ENCODE measurements around the gene MECP2.

Gene MECP2

DNA sequence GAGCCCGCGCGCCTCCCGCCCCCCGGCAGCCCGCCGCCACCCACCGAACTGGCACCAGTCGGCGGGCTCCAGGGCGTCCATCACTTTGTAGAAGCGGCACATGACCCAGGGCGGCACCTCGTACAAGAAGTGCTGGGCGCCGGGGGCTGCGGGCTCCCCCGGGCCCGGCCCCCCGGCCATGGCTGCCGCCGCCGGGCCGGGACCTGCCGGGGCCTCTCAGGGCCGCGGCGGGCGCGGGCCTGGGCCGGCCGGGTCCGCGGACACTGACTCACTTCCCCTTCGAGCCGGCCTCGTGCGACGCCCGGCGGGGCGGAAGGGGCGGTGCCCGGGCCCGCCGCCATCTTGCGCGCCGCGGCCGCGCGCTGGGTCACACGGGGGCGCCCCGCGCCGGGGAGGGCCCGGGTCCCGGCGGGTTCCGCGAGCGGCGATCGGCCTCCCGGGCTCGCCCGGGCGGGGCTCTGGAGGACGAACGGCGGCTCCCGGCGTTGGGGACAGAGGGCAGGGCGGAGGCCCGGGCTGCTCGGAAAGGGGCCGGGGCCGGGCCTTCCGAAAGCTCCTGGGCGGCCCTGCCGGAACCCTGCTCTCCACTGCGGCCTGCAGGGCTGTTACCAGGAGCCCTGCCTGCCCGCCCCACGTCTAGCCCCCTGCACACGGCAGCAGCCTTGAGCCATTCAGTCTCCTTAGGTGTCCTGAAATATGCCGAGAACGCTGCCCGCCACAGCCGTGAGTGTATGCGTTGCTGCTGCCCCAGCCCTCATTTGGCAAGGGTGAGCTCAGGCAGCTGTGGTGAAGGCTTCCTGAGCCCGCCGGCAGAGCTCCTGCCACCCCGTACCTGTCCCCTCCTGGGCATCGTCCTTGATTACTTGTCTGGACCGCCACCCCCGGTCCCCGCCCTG lies 77.6 kb downstream of the MECP2 start, which contains the start of gene IRAK1:
Gene IRAK1 (minus strand): TSS at position 270 of the 896 bp plus-strand sequence. CDS start 90 bp downstream, at position 180.
- Mint-ChIP-seq H3K9me3 (no peaks in the 10 kb centered on the region), H3K36me3 (ENCODE audit: insufficient read depth) (peaks cover 45% of the 10 kb centered on the region), H3K27ac (peak within 1 kb of the TSS; percentile 91 to 95), H3K4me1 (ENCODE audit: low read depth in 2 of 2) (peaks cover 17 to 20% of the 10 kb centered on the region in 2 donors), H3K4me3 (peak within 1 kb of the TSS; percentile 89 to 94), H3K27me3 (no peaks in the 10 kb centered on the region)
- DNase-seq (peak; percentile 19 to 32 (median 30)), ATAC-seq (replicated peaks) (peak; percentile 78)

DNA sequence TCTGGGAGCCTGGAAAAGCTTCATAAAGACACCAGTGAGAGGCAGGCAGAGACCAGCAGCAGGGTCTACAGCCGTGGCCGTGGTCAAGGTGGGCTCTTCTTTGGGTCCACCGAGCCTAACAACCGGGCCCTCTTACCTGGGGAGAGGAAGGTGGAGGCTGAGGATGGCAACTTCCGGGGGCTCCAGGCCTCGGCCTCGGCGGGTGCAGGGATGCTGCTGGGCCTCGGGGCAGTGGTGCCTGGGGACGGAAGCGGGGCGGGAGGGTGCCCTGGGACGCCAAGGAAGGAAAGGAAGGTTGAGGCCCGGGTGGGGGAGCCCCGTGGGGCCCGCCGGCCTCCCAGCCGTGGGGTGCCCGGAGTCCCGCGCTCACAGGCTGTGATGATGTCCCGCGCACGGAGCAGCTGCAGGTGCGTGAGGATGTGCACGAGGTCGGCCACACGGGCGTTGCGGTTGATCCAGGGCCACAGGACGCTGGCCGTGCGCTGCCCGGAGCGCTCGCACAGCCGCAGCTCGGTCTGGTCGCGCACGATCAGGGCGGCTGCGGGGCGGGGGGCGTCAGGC lies 78.4 kb downstream of the MECP2 start:
- Mint-ChIP-seq H3K9me3 (no peaks in the 10 kb centered on the region), H3K36me3 (ENCODE audit: insufficient read depth) (peaks cover 49% of the 10 kb centered on the region), H3K4me3 (peak overlapping the region; percentile 89 to 94), H3K27ac (peak overlapping the region; percentile 91 to 94), H3K27me3 (no peaks in the 10 kb centered on the region), H3K4me1 (ENCODE audit: low read depth in 2 of 2) (peaks cover 23% of the 10 kb centered on the region in 2 donors)
- no peak for DNase-seq
- peak; percentile 17 for ATAC-seq (replicated peaks)

DNA sequence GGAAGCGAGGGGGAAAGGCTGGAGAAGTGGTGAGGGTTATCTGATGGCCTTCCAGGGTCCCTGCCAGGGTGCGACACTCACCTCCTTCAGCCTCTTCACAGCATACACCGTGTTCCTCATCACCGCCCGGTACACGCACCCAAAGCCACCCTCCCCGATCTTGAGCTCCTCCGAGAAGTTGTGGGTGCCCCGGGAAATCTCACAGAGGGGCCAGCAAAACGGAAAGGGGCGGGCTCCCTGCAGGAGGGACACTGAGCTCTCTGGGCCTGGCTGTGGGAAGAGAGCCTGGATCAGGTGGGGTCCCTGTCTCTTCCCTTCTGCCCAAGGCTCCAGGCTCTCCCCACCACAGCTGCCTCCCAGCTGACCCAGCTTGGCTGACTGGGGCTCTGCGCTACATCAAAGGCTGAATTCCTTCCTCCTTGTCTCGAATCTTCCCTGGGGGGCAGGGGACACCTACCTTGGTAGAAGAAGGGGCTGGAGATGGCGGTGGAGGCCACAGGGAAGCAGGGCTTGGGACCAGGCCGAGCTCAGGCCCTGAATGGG lies 78.9 kb downstream of the MECP2 start:
- Mint-ChIP-seq H3K9me3 (no peaks in the 10 kb centered on the region), H3K4me1 (ENCODE audit: low read depth in 2 of 2) (peaks cover 23 to 24% of the 10 kb centered on the region in 2 donors), H3K27me3 (no peaks in the 10 kb centered on the region), H3K36me3 (ENCODE audit: insufficient read depth) (peaks cover 51% of the 10 kb centered on the region), H3K27ac (peak overlapping the region; percentile 91 to 94), H3K4me3 (peak overlapping the region; percentile 89 to 94)
- ATAC-seq (replicated peaks) (no peak), DNase-seq (no peak)

DNA sequence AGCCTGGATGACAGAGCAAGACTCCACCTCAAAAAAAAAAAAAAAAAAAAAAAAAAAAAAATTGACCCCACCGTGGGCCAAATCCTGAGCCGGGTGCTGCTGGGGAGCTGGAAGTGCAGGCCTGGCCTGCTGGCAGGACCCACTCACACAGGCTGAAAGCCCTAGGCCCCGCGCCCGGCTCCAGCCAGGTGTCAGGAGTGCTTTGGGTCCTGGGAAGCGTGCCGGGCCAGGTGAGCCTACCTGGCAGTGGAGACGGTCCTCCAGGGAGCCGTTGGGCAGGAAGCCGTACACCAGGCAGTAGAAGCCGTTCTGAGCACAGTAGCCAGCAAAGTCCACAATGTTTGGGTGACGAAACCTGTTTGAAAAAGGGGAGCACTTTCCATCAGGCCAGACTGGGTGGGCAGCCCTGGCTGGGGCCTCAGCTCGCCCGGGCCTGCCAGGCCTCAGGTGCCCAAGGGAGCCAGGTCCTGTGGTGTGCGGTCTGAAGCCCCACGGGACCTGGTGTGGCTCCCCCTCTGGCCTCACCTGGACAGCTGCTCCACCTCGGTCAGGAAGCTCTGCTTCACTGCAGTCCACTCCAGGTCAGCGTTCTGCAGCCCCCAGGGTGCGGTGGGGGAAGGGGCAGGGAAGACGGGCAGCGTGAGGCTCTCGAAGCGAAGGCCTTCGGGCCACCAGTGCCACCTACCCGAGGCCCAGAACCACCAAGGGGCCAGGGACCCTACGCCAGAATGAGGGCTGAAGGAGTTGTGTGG lies 79.6 kb downstream of the MECP2 start:
- H3K4me3 Mint-ChIP-seq = peak overlapping the region; percentile 89 to 94

DNA sequence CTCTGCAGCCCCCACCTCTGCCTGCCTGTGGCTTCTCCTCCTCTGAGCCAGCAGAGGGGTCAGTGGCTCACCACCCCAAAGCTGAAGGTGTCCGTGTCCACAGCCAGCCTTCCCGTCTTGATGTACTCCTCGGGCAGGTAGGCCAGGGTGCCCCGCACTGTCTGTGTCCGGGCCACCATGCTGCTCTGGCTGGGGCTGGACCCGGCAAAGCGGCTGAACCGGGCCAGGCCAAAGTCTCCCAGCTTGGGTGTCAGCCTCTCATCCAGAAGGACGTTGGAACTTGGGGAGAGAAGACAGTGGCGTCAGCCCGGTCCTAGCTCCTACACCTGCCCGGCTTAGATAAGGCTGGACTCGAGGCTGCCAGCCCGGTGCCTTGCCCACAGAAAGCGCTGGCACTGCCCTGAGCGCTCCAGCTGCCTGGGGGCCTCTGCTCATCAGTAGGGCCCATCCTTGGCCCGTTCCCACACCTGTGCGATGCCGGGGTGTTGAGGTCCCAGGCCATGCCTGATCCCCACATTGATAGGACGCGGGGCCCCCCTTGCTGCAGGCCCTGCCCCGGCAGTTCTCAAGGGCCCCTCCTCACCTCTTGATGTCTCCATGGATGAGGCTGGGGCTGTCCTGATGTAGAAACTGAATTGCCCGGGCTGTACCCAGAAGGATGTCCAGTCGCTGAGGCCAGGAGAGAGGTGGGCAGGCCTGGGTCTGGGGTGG lies 81.0 kb downstream of the MECP2 start:
- Mint-ChIP-seq H3K27ac (no peak overlapping the region), H3K4me3 (peak overlapping the region in 1 of 2 donors; percentile 10), H3K4me1 (ENCODE audit: low read depth in 2 of 2) (peaks cover 20 to 24% of the 10 kb centered on the region in 2 donors), H3K36me3 (ENCODE audit: insufficient read depth) (peaks cover 58% of the 10 kb centered on the region), H3K27me3 (no peaks in the 10 kb centered on the region), H3K9me3 (no peaks in the 10 kb centered on the region)
- DNase-seq (no peak), ATAC-seq (replicated peaks) (no peak)

More for the DNA sequence above, 79.6 kb downstream of the MECP2 start:
- peak overlapping the region; percentile 91 to 94 for H3K27ac Mint-ChIP-seq
- no peaks in the 10 kb centered on the region for H3K27me3 Mint-ChIP-seq
- no peak for DNase-seq
- H3K4me1 Mint-ChIP-seq (ENCODE audit: low read depth in 2 of 2) = peaks cover 20 to 26% of the 10 kb centered on the region in 2 donors
- ATAC-seq (replicated peaks) = no peak
- no peaks in the 10 kb centered on the region for H3K9me3 Mint-ChIP-seq
- H3K36me3 Mint-ChIP-seq (ENCODE audit: insufficient read depth) = peaks cover 58% of the 10 kb centered on the region

DNA sequence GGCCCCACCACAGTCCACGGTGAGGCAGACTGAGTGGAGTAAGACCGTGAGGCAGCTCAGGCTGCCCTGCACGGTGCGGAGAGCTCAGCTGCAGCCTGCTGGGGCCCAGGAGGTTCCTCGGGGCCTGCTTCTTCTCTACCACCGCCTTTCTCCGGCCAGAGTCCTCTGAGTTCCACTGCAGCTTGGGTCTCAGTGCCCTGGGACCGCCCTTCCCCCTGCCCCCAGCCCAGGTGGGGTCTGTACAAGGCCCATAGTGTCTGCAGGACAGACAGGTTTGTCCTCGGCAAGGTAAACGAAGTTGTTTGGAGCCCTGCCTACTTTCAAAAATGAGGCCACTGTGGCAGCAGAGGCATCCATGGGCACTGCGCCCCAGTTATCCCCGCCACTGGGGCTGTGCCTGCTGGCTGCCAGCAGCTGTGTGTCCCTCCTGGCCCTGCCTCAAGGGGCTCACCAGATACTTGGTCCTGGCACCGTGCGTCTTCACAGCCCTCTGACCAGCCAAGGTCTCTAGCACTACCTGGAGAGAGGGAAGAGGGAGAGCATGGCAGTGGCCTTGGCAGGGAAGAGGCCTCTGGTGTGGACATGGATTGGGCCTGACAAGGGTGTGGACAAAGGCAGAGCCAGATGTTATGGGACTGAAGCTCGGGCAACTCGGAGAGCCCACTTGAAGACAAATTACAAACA lies 81.8 kb downstream of the MECP2 start:
- H3K27ac Mint-ChIP-seq = peak overlapping the region in 1 of 2 donors; percentile 72
- H3K4me3 Mint-ChIP-seq = peak overlapping the region; percentile 10 to 31
- no peaks in the 10 kb centered on the region for H3K27me3 Mint-ChIP-seq
- H3K36me3 Mint-ChIP-seq (ENCODE audit: insufficient read depth) = peaks cover 59% of the 10 kb centered on the region
- H3K9me3 Mint-ChIP-seq = no peaks in the 10 kb centered on the region
- H3K4me1 Mint-ChIP-seq (ENCODE audit: low read depth in 2 of 2) = peaks cover 20 to 24% of the 10 kb centered on the region in 2 donors
- DNase-seq (no peak), ATAC-seq (replicated peaks) (no peak)

DNA sequence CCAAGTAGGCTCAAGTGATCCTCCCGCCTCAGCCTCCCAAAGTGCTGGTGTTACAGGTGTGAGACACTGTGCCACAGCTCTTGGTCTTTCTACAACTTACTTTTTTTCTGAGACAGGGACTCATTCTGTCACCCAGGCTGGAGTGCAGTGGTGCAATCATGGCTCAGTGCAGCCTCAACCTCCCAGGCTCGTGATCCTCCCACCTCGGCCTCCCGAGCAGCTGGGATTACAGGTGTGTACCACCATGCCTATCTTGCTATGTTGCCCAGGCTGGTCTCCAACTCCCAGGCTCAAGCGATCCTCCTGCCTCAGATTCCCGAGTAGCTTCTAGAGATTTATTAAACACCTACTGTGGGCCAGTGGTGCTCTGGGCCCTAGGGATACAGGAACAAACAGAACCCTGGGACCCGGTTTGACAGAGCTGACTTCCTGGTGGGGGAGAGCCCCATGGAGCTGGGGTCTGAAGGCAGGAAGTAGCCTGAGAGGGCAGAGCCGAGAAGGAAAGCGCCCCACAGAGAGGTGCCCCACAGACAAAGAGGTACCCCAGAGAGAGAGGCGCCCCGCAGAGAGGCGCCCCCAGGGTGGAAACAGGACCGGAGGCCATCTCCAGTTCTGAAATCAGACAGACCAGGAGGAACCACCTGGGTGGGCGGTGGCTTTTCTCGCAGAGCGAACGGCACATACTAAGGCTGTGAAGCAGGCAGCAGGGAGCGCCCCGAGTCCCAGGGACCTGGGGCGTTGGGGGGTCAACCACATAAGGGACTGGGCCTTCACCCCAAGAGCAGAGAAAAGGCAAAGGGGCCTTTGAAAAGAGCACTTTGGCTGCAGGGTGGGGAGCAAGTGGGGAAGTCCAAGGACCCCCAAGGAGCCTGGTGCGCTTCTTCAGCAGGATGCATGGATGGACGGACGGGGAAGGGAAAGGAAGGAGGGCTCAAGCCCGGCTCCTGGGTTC lies 82.8 kb downstream of the MECP2 start:
- DNase-seq (no peak), ATAC-seq (replicated peaks) (no peak)
- Mint-ChIP-seq H3K4me3 (no peak overlapping the region), H3K9me3 (no peaks in the 10 kb centered on the region), H3K27me3 (no peaks in the 10 kb centered on the region), H3K27ac (no peak overlapping the region), H3K36me3 (ENCODE audit: insufficient read depth) (peaks cover 53% of the 10 kb centered on the region), H3K4me1 (ENCODE audit: low read depth in 2 of 2) (peaks cover 15 to 21% of the 10 kb centered on the region in 2 donors)

DNA sequence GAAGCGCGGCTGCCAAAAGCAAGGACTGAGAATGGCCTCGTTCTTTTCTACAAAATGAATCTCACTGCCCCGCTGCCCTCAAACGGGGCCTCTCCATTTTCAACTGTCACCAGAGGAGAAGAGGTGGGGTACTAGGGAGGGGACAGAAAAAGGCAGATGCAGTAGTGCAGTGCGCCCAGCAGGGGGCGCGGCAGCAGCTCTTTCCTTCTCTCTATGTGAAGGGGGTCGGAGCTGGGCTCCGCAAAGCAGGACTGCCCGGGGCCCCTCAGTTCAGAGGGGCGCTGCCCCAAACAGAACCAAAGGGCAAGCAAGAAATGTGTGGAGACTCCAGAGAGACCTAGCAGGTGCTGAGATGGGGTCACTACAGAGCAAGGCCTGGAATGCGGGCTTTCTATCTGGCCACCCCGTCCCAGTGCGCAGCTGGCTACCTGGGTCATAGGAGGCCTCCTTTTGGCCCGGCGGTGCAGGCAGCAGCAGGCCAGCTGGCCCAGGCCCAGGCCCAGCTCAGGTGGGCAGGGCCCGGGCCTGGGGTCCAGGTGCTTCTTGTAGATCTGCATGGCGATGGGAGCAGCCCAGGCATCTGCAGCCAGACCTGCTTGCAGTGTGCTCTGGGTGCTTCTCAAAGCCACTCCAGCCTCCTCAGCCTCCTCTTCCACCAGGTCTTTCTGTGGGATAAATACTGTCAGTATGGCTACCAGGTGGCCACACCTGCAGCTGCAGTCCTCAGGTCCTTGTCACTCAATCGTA lies 83.7 kb downstream of the MECP2 start:
- Mint-ChIP-seq H3K4me3 (no peak overlapping the region), H3K36me3 (ENCODE audit: insufficient read depth) (peaks cover 59% of the 10 kb centered on the region), H3K4me1 (ENCODE audit: low read depth in 2 of 2) (peaks cover 13 to 18% of the 10 kb centered on the region in 2 donors), H3K27ac (peak overlapping the region in 1 of 2 donors; percentile 67), H3K27me3 (no peaks in the 10 kb centered on the region), H3K9me3 (no peaks in the 10 kb centered on the region)
- peak; percentile 83 for ATAC-seq (replicated peaks)
- peak; percentile 18 to 40 (median 32) for DNase-seq

DNA sequence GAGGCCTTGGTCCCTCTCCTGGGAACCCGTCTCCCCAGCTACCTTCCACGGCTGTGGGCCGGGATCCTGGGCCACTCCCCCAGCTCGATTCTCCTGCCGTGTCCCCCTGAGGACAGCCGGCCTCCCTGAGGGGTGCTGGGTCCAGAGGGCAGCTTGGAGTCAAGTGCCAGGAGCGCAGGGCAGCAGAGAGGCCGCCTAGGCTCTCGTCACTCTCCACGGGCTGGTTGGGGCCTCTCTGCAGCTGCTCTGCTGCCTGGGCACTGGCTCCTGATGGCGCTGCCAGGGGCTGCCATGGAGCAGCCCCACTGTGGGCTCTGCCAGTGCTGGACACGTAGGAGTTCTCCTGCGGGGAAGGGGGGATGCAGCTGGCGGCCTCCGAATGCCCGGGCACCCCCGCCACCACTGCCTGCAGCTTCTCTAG lies 84.5 kb downstream of the MECP2 start:
- no peak for DNase-seq
- Mint-ChIP-seq H3K4me1 (ENCODE audit: low read depth in 2 of 2) (peaks cover 9 to 14% of the 10 kb centered on the region in 2 donors), H3K4me3 (no peak overlapping the region), H3K27me3 (no peaks in the 10 kb centered on the region), H3K9me3 (no peaks in the 10 kb centered on the region), H3K27ac (peak overlapping the region in 1 of 2 donors; percentile 67), H3K36me3 (ENCODE audit: insufficient read depth) (peaks cover 56% of the 10 kb centered on the region)
- no peak for ATAC-seq (replicated peaks)

DNA sequence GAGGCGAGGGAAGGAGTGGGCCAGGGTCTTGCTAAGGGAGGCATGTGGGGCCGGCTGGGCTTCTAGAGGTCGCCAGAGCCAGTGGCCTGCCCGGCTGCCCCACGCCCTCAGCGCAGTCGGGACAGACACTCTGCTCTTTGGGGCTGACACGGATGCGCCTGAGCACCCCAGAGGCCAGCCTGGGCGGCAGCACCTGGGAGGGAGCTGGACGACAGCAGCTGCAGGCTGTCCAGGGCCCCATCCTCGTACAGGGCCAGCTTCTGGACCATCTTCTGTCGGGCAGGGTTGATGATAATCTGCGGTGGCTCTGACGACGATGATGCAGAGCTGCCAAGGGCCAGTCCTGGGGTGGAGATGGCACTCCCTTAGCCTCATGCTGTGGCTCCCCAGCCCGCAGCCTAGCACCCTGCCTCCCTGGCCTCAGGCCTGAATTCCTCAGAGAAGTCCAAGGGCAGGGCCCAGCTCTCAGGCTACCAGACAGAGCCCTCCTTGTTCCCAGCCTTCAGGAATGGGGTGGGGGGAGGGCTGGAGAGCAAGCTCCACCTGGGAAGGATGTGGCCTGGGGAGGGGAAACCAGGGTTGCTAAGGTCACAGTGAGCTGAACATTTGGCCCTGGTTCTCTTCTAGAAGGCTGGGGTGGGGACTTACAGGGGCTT lies 85.1 kb downstream of the MECP2 start:
- no peak for DNase-seq
- Mint-ChIP-seq H3K36me3 (ENCODE audit: insufficient read depth) (peaks cover 56% of the 10 kb centered on the region), H3K4me3 (no peak overlapping the region), H3K4me1 (ENCODE audit: low read depth in 2 of 2) (peaks cover 12 to 14% of the 10 kb centered on the region in 2 donors), H3K27ac (peak overlapping the region in 1 of 2 donors; percentile 67), H3K9me3 (no peaks in the 10 kb centered on the region), H3K27me3 (no peaks in the 10 kb centered on the region)
- ATAC-seq (replicated peaks) = no peak
